Astrocyte (in vitro differentiated cells and primary cell): ENCODE data around the gene IL1RAPL2. TPM values are rescaled to one million over a fixed set of nuclear protein-coding genes. Genes with fewer than 3 reads are reported as not detected.

Experiments used
- DNase-seq: peaks from one replicate; pipeline ENCODE4 v3.0.0-alpha.2; 2010; ENCODE audit warnings: low read depth
- FAIRE-seq: peaks from 2 replicates; lab custom pipeline; 2011; peaks lifted over from hg19 to GRCh38; lab: Jason Lieb, UNC
- H2AFZ ChIP-seq: 2 replicates; pipeline ENCODE4 v1.6.0; 2012; ENCODE audit warnings: low read depth, low read length, inconsistent platforms
- H3K27ac ChIP-seq: 2 replicates; pipeline ENCODE4 v1.5.1; 2011; ENCODE audit warnings: low read depth, low read length, inconsistent platforms
- H3K27me3 ChIP-seq: 2 replicates; pipeline ENCODE4 v1.6.0; 2011; ENCODE audit warnings: low read length, inconsistent platforms; ENCODE audit not compliant: insufficient read depth
- H3K36me3 ChIP-seq: 2 replicates; pipeline ENCODE4 v1.5.1; 2011; ENCODE audit warnings: low read length, inconsistent platforms; ENCODE audit not compliant: insufficient read depth
- H3K4me1 ChIP-seq: 2 replicates; pipeline ENCODE4 v1.5.1; 2011; ENCODE audit warnings: low read length, inconsistent platforms; ENCODE audit not compliant: insufficient read depth
- H3K4me2 ChIP-seq: 2 replicates; pipeline ENCODE4 v1.6.0; 2012; ENCODE audit warnings: low read length, inconsistent platforms
- H3K4me3 ChIP-seq: 2 replicates; pipeline ENCODE4 v1.5.1; 2011; ENCODE audit warnings: low read depth, mild to moderate bottlenecking, low read length, inconsistent platforms; ENCODE audit not compliant: insufficient read depth
- H3K79me2 ChIP-seq: 2 replicates; pipeline ENCODE4 v1.6.0; 2012; ENCODE audit warnings: mild to moderate bottlenecking, low read length, inconsistent platforms; ENCODE audit not compliant: insufficient read depth
- H3K9ac ChIP-seq: 2 replicates; pipeline ENCODE4 v1.6.0; 2012; ENCODE audit warnings: mild to moderate bottlenecking, low read length, inconsistent platforms
- H3K9me3 ChIP-seq: 2 replicates; pipeline ENCODE4 v1.5.1; 2012; ENCODE audit warnings: low read depth, mild to moderate bottlenecking, low read length, inconsistent platforms; ENCODE audit not compliant: insufficient read depth
- H4K20me1 ChIP-seq: 2 replicates; pipeline ENCODE4 v1.6.0; 2012; ENCODE audit warnings: low read length, inconsistent platforms; ENCODE audit not compliant: insufficient read depth
- H3K27ac Mint-ChIP-seq: one replicate; pipeline ENCODE4 v1.8.0; 2021; ENCODE audit warnings: mild to moderate bottlenecking, mixed read lengths; ENCODE audit not compliant: unreplicated experiment
- H3K27me3 Mint-ChIP-seq: one replicate; pipeline ENCODE4 v1.8.0; 2021; ENCODE audit warnings: low read depth, mixed read lengths; ENCODE audit not compliant: unreplicated experiment
- H3K36me3 Mint-ChIP-seq: one replicate; pipeline ENCODE4 v1.8.0; 2021; ENCODE audit warnings: low read depth, mixed read lengths; ENCODE audit not compliant: unreplicated experiment
- H3K4me1 Mint-ChIP-seq: one replicate; pipeline ENCODE4 v1.8.0; 2021; ENCODE audit warnings: low read depth, mixed read lengths; ENCODE audit not compliant: unreplicated experiment
- H3K4me3 Mint-ChIP-seq: one replicate; pipeline ENCODE4 v1.8.0; 2021; ENCODE audit warnings: mild to moderate bottlenecking, moderate library complexity, mixed read lengths; ENCODE audit not compliant: unreplicated experiment
- H3K9me3 Mint-ChIP-seq: one replicate; pipeline ENCODE4 v1.8.0; 2021; ENCODE audit warnings: mild to moderate bottlenecking, mixed read lengths; ENCODE audit not compliant: unreplicated experiment
- EZH2 ChIP-seq: IDR thresholded peaks from 2 replicates; pipeline ENCODE4 v1.6.1; 2012; ENCODE audit warnings: mild to moderate bottlenecking, low read length, inconsistent platforms; ENCODE audit not compliant: insufficient read depth
- total RNA-seq: library from RNA; stranded (reverse); gene quantifications from 2 replicates; pipeline ENCODE4 v1.2.1, GENCODE V29; 2021
- TF ChIP-seq, protein P1 (sequence below): IDR thresholded peaks from 2 replicates; pipeline ENCODE4 v1.5.1; 2011; ENCODE audit warnings: low read depth, mild to moderate bottlenecking, inconsistent platforms, low read length, moderate library complexity; ENCODE audit not compliant: insufficient read depth

The IL1RAPL2 gene
- total RNA-seq, 1 donor from 2014 or later: 0.16 TPM

DNA sequence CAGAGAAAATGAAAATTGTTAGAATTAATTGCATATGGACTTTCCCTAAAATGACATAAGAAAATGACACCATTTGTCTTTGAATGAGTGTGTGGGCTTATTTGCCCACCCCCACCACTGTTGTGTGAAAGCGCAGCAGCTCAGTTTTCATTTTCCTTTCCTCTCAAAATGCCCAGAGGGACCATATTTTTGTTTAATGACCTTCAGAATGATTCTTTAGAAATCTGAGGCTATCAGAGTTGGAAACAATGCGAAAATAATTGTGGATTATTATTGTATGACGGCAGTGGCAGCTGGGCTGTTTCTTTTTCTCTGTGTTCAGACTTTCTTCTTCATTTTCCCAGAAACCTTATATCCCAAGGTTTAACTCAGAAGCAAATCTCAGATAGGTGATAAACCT is 699.1 kb downstream of the IL1RAPL2 start:
- Mint-ChIP-seq H3K27me3 (no peaks in the 10 kb centered on the region), H3K4me3 (no peak overlapping the region), H3K4me1 (peaks cover 4% of the 10 kb centered on the region), H3K27ac (no peak overlapping the region), H3K9me3 (no peaks in the 10 kb centered on the region), H3K36me3 (no peaks in the 10 kb centered on the region)
- no peak for FAIRE-seq
- Histone ChIP-seq H3K4me3 (no peak overlapping the region), H3K9ac (no peak overlapping the region), H3K79me2 (no peaks in the 10 kb centered on the region), H4K20me1 (no peaks in the 10 kb centered on the region), H3K4me1 (no peaks in the 10 kb centered on the region), H3K9me3 (no peaks in the 10 kb centered on the region), H2AFZ (no peak overlapping the region), H3K4me2 (no peak overlapping the region), H3K36me3 (no peaks in the 10 kb centered on the region), H3K27me3 (no peaks in the 10 kb centered on the region), H3K27ac (no peak overlapping the region)
- TF ChIP-seq EZH2: no peak
- TF ChIP-seq, protein P1, sequence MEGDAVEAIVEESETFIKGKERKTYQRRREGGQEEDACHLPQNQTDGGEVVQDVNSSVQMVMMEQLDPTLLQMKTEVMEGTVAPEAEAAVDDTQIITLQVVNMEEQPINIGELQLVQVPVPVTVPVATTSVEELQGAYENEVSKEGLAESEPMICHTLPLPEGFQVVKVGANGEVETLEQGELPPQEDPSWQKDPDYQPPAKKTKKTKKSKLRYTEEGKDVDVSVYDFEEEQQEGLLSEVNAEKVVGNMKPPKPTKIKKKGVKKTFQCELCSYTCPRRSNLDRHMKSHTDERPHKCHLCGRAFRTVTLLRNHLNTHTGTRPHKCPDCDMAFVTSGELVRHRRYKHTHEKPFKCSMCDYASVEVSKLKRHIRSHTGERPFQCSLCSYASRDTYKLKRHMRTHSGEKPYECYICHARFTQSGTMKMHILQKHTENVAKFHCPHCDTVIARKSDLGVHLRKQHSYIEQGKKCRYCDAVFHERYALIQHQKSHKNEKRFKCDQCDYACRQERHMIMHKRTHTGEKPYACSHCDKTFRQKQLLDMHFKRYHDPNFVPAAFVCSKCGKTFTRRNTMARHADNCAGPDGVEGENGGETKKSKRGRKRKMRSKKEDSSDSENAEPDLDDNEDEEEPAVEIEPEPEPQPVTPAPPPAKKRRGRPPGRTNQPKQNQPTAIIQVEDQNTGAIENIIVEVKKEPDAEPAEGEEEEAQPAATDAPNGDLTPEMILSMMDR: no peak
- DNase-seq: no peak

DNA sequence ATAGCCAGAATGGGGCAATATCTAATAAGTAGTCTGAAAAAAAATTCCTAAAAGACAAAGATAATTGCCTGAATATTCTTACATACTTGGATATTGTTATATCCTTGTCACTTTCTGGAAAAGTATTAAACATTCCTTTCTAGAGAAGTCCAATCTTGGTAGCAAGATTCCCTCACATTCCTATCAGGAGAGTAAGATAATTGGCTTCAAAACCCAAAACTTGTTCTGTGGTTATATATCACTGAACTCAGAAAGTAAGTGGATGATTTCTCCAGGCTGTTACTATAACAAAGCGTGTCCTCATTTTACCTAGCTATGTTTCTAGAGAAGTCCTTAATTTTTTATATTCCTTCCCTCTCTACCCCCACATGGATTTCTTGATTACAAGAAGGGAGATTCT is 700.5 kb downstream of the IL1RAPL2 start:
- Histone ChIP-seq H2AFZ (no peak overlapping the region), H3K27ac (no peak overlapping the region), H3K9me3 (no peaks in the 10 kb centered on the region), H3K4me1 (no peaks in the 10 kb centered on the region), H3K4me3 (no peak overlapping the region), H3K79me2 (no peaks in the 10 kb centered on the region), H3K27me3 (no peaks in the 10 kb centered on the region), H3K36me3 (no peaks in the 10 kb centered on the region), H3K9ac (no peak overlapping the region), H4K20me1 (no peaks in the 10 kb centered on the region), H3K4me2 (no peak overlapping the region)
- no peaks in the 10 kb centered on the region for H3K9me3 Mint-ChIP-seq
- no peak for FAIRE-seq
- peak; percentile 5 for DNase-seq
- no peak overlapping the region for H3K4me3 Mint-ChIP-seq
- H3K27me3 Mint-ChIP-seq: no peaks in the 10 kb centered on the region
- no peak overlapping the region for H3K27ac Mint-ChIP-seq
- no peaks in the 10 kb centered on the region for H3K4me1 Mint-ChIP-seq
- H3K36me3 Mint-ChIP-seq: no peaks in the 10 kb centered on the region
- TF ChIP-seq, protein P1: no peak
- no peak for TF ChIP-seq EZH2

DNA sequence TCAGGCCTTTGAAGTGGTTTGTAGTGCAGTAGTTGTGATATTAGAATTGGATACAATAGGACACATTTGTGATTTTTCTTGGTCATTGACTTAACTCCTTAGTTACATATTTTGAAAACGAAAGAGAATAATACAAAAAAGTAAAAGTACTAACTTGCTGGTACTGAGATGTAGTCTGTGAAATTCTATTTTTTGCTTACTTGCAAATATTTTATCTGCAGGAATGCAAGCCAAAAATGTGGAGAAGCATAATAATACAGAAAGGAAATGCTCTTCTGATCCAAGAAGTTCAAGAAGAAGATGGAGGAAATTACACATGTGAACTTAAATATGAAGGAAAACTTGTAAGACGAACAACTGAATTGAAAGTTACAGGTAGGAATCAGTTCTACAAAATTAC is 701.2 kb downstream of the IL1RAPL2 start:
- H3K4me3 Mint-ChIP-seq: no peak overlapping the region
- no peak overlapping the region for H2AFZ ChIP-seq
- no peaks in the 10 kb centered on the region for H3K9me3 ChIP-seq
- H3K4me1 ChIP-seq: no peaks in the 10 kb centered on the region
- no peak for TF ChIP-seq EZH2
- TF ChIP-seq, protein P1: no peak
- no peaks in the 10 kb centered on the region for H3K27me3 Mint-ChIP-seq
- no peak for FAIRE-seq
- H3K4me1 Mint-ChIP-seq: no peaks in the 10 kb centered on the region
- H3K27ac Mint-ChIP-seq: no peak overlapping the region
- no peak for DNase-seq
- no peak overlapping the region for H3K4me3 ChIP-seq
- no peaks in the 10 kb centered on the region for H3K27me3 ChIP-seq
- H3K27ac ChIP-seq: no peak overlapping the region
- no peak overlapping the region for H3K9ac ChIP-seq
- no peaks in the 10 kb centered on the region for H3K9me3 Mint-ChIP-seq
- no peaks in the 10 kb centered on the region for H4K20me1 ChIP-seq
- H3K36me3 ChIP-seq: no peaks in the 10 kb centered on the region
- no peak overlapping the region for H3K4me2 ChIP-seq
- no peaks in the 10 kb centered on the region for H3K36me3 Mint-ChIP-seq
- H3K79me2 ChIP-seq: no peaks in the 10 kb centered on the region
